HuH-7 (cell line): Measurements from ENCODE around the gene PML.
A peak's percentile ranks its signal among the peaks of the same experiment; 100 is the strongest.

ENCODE experiments used
- DNase-seq: peaks from one replicate; pipeline ENCODE4 v3.0.0; 2011; ENCODE audit warnings: low spot score

The PML gene, protein sequence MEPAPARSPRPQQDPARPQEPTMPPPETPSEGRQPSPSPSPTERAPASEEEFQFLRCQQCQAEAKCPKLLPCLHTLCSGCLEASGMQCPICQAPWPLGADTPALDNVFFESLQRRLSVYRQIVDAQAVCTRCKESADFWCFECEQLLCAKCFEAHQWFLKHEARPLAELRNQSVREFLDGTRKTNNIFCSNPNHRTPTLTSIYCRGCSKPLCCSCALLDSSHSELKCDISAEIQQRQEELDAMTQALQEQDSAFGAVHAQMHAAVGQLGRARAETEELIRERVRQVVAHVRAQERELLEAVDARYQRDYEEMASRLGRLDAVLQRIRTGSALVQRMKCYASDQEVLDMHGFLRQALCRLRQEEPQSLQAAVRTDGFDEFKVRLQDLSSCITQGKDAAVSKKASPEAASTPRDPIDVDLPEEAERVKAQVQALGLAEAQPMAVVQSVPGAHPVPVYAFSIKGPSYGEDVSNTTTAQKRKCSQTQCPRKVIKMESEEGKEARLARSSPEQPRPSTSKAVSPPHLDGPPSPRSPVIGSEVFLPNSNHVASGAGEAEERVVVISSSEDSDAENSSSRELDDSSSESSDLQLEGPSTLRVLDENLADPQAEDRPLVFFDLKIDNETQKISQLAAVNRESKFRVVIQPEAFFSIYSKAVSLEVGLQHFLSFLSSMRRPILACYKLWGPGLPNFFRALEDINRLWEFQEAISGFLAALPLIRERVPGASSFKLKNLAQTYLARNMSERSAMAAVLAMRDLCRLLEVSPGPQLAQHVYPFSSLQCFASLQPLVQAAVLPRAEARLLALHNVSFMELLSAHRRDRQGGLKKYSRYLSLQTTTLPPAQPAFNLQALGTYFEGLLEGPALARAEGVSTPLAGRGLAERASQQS

DNA sequence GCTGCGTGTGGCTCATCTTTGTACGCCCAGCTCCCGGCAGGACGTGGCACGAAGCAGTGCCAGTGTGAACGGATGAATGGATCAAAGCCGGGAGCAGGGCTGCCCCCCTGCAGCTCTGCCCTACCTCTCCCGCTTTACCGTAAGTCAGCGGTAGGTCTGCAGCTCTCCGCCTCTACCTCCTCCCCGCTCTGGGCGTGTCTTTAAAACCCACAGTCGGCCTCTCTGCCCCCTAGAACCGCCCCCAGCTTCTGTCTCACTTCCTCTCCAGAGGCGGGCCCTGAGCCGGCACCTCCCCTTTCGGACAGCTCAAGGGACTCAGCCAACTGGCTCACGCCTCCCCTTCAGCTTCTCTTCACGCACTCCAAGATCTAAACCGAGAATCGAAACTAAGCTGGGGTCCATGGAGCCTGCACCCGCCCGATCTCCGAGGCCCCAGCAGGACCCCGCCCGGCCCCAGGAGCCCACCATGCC is at the start of gene PML:
Gene PML (plus strand): TSS at position 304 of the 471 bp plus-strand sequence. CDS start 97 bp downstream, at position 401.
- peak; percentile 98 for DNase-seq

DNA sequence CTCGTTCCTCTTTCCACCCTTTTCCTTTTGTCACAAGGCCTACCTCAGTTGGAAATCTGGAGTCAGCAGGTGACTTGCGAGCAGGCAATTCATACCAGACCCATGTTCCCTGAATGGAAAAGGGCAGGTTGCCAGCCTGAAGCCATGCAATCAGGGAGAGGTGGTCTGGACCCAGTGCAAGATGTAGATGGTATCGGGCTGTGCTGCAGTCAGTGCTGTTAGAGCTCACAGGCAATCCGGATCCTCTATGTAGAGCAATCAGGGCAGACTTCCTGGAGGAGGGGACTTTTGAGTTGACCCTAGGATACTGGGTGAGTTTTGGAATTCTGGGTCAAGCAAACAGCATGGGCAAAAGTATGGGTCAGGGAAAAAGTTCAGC is 49.4 kb upstream of the PML start:
- DNase-seq: no peak

DNA sequence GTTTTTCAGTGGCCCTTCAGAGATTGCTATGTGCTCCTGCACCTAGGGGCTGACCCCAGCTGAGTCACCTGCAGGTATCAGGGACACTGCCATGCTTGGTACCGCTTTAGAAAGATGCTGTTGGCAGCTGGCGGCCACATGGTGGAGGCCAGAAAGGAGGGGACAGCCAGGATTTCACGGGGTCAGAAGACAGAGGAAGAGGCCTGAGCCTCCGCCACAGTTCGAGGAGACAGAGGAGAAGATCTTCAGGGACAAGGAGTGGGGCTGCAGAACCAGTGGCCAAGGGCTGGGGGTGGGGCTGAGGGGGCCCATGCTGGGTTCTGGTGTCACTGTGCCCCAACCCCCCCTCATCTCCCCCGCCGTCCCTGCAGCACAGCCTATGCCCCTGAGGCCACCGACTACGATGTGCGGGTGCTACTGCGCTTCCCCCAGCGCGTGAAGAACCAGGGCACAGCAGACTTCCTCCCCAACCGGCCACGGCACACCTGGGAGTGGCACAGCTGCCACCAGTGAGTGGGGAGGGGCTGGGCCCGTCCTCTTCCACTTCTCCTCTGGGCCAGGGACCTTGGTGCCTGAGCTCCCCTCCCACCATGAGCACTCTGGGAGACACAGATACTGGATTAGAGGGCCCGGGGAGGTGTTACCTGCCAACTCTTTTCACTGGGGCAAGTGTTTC is 48.3 kb upstream of the PML start:
- DNase-seq: no peak

DNA sequence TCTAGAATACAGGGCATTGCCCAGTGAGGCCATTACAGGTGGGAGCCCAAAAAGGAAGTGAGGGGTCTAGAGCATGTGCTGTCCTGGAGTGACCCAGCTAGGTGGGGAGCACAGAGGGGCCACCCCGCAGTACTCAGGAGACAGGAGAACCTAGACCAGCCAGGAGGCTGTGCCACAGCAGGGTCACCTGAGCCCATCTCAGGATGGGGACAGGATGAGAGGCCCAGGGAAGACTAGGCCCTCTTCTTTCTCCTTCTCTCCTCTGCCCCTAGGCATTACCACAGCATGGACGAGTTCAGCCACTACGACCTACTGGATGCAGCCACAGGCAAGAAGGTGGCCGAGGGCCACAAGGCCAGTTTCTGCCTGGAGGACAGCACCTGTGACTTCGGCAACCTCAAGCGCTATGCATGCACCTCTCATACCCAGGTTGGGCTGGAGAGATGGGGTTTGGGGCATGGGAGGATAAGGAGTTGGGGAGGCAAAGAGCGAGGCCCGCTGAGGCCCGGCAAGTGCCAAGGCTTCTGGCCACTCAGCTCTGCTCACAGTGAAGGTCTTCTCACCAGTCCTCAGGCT is 47.6 kb upstream of the PML start:
- DNase-seq: no peak

DNA sequence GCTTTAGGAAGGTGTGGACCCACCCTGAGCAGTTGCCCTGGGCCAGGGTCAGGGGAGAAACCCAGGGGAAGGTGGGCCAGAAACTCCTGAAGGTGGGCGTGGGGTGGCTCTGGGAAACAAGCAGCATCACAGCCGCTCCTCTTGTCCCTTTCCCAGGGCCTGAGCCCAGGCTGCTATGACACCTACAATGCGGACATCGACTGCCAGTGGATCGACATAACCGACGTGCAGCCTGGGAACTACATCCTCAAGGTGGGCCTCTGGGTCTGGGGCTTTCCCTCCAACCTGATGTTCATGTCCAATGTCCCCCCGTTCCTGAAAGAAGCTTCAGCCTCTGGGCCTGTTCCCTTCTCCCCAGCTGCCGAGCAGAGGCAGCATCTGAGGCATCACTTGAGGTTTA is 46.9 kb upstream of the PML start:
- no peak for DNase-seq

DNA sequence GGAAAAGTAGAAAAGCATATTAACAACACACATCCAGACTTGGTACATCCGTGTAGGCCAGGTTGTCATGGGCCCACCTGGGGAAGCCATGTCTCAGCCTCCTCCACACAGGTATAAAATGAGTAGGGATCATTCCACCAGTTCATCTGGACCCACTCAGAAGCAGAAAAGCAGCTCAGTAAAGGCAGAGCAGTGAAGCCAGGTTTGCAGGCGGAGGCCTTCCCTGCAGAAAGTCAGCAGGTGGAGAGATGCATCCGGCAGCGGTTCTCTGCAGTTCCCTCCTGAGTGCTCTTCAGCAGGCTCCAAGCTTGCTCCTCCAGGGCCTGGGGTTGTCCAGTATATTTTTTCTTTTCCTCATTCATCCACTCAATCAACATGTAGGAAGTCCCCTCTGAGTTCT is 46.1 kb upstream of the PML start:
- no peak for DNase-seq

DNA sequence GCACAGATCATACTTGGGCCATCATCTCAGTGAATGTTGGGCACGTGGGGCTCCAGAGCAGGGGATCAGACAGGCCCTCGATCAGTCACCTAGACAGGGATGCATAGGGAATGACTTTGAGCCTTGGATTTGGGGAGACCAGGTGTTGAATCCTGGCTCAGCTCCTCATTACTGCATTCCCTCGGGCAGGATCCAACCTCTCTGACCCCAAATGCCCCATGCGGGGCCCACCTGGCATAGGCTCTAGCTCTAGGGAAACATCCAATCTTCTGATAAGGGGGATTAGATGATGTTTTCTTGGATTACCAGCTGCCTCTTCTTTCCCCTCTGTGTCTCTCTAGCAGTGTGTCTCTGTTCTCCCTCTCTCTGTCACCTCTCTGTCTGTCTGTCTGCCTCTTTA is 45.5 kb upstream of the PML start:
- DNase-seq: no peak

DNA sequence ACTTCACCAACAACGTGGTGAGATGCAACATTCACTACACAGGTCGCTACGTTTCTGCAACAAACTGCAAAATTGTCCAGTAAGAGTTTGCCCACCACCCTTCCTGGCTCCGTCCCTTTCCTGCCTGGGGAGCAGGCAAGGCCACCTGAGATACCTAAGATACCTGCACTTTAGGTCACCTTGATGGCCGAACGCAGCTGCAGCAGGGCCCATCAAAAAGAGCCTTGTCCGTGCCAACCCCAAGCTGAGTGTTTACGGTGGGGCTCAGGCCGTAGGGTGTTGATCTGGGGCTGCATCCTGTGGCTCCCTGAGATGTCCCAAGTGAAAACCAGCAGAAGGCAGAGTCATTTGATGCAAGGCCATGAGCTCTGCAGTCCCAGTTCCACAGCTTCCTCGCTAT is 45.0 kb upstream of the PML start:
- no peak for DNase-seq

DNA sequence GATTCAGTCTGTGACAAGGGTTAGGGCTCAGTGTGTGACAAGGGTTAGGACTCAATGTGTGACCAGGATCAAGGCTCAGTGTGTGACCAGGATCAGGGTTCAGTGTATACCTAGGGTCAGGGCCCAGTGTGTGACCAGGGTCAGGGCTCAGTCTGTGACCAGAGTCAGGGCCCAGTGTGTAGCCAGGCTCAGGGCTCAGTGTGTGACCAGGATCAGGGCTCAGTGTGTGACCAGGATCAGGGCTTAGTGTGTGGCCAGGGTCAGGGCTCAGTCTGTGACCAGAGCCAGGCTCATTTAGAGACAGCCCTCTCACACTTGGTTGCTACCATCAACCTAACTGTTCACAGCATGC is 44.1 kb upstream of the PML start:
- DNase-seq: no peak

DNA sequence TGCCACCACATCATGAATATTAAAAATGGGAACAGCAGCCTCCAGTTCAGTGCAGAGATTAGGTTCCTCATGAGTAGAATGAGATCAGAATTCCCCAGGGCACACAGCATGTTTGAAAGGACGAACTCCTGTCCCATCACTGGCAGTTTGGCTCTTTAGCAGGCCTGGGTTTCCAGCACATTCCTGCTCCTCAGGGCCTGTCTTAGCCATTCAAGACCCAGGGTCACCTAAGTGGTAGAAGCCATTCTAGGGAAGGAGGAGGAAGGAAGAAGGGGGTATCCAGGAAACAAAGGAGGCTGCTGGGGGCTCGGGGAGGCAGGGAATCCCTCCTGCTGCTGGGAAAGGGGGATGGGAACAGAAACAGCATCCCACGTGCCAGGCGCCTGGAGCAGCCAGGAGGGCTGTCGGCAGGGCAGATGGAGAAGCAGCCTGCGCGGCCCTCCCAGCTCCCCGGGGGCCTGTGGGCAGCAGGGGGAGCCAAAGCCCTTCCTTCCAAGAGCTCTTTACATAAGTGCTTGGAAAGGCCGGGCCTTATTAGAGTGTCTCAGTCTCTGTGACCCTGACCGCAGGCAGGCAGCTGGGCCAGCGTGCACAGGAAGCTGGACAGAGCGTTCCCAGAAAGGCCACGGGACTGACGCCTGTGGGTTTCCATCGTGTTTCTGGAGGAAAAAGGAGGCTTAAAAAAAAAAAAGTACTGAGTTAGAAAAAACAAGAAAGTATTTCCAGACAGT is 43.5 kb upstream of the PML start:
- DNase-seq: peak; percentile 94

DNA sequence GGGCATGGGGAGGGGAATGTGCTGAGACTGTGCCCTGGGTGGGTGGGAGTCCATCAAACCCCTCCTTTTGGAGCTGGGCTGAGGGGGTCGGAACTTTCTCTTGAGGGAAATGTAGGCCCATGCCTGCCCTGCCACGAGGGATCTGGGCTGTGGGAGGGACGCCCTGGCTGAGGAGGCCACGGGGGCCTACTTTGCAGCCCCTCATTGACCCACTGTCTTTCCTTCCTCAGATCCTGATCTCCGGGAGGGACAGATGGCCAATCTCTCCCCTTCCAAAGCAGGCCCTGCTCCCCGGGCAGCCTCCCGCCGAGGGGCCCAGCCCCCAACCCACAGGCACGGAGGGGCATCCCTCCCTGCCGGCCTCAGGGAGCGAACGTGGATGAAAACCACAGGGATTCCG is 42.9 kb upstream of the PML start:
- no peak for DNase-seq

DNA sequence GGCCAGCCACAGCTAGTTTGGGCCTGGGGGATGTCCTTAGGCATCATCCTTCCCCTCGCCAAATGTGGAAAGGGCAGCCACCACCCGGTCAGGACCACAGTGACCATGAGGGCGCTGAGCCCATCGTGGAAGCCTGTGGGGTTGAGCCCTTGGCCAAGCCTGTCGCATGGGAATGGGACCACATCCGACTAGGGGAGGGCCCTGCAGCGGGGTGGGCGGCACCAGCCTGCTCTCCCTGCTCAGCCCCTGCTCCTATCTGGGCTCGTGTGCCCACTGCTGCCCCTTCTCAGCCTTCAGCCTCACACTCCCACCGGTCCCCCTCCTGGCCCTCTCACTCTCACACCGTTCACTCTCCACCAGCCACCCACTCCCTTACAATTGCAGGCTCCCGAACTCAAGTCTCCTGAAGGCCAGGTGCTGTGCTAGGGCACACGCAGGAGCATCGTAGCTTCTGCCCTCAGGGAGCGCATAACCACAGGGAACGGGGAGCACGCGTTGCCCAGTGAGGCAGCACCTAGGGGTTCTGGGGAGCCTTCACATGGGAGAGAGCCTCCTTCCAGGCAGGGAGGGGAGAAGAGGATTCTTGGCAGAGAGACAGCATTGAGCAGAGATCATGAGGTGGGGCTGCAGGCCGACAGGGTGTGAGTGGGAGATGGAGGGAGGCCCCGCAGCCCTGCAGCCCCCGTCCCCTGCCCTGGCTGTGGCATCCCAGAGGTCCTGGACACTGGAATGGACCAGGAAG is 42.2 kb upstream of the PML start:
- no peak for DNase-seq

DNA sequence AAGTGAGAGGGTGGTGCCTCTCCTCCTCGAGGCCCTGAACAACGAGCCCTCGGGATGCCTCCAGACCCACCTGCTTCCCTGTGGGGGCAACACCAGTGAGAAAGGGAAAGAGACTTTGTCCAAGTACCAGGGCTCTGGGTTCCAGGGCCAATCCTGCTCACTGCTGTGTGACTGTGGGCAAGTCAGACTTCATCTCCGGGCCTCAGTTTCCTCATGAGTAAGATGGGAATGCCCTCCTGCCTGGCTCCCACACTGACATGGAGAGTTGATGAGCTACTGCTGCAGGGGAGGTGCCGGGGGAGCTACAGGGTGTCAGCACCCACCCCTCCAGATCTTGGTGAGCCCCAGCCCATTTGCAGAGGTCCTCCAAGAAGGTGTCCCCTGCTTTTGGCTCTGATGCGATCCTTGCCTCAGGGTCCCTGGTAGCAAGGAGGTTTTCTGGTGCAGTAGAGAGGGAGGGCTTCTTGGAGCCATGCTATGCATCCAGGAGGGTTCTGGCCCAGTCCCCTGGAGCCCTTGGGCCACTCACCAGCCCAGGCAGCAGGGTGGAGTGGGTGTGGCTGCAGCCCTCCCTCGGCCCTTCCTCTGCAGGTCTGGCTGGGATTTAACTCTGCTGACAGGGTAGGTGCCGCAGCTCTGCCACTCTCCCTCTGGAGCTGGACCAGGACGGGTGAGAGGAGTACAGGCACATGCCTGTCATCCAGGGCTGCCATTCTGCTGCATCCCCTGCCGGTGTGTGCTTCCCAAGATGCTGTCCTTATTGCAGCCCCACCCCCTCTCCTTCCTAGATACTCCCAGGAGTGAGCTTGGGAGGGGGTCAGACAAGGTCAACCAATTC is 41.4 kb upstream of the PML start:
- no peak for DNase-seq

DNA sequence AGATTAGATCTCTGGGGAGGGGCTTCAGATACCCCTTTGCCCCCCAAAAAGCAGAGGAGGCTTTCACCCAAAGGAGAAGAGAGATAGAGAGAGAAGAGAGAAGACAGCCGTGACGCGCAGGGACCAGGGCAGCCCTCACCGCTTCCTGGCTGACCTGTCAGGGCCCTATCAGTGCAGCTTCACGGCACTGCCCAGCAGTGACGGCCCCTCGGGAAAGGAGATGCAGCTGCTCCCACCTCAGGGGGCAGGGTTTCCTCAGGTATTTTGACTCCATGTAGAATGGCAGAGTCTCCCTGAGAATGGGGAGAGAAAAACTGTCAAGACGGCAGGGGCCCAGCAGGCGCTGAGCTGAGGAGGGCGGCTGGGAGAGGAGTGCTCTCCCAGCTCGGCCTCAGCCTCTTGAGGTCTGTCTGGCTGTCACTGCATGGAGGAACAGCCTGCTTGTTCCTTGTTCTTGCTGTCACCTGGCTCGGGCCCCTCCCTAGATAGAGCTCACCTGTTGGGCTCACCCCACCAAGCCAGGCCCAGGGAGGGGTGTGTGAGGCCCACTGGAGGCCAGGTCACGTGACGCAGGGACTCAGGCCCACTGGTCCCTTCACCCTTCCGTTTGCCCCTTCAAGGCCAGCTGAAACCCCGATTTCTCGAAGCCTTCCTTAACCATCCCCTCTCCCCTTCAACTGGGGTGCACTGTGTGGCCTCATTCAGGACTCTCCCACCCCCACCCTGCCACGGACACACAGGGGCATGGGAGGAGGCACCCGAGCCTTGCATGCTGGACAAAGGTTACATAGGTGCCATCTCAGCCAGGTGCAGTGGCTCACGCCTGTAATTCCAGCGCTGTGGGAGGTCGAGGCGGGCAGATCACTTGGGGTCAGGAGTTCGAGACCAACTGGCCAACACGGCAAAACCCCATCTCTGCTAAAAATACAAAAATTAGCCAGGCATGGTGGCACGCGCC is 40.0 kb upstream of the PML start:
- DNase-seq: no peak

DNA sequence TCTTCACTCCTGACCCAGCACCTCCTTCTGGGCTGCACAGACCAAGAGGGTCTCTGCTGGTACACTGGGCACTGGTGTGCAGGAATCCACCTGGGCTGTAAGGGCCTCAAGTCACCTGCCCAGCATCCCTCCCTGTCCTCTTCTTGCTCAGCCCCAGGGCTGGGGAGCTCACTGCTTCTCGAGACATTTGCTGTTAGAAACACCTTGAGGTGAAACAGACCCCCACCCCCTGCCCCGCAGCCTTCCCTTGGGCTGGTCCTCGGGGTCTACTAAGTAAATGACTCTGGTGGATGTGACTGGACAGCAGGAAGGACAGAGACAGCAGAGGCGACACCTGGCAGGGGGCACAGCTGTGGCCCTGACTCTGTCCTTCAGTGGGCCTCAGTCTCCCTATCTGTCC is 39.2 kb upstream of the PML start:
- no peak for DNase-seq

DNA sequence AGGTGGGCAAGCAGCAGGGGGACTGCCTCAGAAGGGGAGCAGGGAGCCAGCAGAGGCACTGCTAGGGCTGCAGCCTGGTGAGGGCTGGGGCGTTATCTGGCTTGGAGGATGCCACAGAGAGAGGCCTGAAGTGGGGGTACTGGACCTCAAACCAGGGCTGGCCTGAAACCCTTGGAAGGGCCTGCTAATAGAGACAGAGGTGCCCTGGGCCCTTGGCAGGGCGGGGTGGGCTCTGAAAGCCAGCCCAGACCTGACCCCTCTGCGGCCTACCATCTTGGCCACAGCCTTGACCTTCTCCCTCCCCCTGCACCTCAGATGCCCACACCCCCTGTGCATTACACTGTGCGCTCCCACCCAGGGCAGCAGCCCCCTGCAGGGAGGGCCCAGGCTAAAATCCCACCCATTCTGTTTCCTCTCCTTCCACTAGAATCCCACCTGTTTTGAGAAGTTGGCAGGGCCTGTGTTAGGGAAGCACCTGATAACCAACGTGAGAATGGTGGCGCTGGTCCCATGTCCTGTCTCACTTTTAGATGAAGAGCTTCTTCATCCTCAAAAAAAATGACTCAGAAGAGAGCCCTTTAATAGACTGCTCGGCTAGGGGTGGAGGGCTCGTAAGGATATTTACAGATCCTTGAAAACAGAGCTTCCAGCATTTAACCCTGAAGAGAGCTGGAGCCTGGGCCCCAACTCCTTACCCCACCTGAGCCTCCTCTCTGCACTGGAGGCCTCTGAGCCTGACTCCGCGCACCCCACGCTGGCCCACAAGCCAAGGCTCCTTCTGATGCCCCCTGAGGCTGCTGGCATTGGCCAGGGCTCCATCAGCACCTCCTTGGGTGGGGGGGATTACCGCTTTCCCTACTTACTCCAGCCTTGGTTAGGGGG is 38.4 kb upstream of the PML start:
- no peak for DNase-seq

DNA sequence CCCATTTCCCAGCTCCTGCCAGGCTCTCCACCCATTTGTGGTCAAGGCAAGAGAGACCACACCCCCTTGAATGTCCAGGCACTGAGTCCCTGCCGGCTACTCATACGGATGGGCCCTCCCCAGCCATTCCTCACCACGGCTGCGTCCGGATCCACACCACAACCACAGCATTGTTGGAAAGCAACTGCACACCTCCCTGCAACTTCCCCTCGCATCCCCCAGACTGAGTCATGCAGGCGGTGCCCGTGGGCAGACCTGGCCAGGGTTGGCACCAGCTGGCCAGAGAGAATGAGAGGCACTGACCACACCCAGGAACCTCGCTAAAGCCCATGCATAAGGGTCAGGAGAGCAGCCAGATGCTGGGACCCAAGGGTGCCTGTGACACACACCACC is 37.8 kb upstream of the PML start:
- DNase-seq: no peak

DNA sequence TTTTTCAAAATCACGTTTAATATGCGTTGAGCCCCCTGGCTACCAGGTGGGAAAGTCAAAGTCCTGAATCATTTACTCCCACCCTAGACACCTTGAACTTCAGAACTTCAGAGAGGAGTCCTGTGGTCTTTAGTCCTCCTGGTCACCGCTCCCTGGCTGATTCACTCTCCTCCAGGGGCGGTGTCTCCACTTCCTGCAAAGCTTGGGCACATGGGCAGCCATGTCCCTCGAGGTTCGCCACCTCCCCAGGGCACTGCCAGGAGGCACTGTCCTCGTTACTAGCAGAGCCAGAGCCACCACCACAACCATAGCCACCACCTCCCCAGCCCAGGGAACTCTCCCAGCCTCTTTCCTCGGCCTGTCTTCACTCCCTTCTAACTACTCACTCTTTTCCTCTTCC is 37.2 kb upstream of the PML start:
- DNase-seq: no peak
